Cardiac fibroblast (primary cell): Measurements from ENCODE around the gene NCKAP5.

Source experiments
- DNase-seq, 2 donors: peaks; one replicate each; pipeline versions ENCODE4 v3.0.0 to v3.0.0-alpha.2; 2010; ENCODE audit warnings: low read depth in 2 of 2
- H3K4me3 ChIP-seq, 2 donors: replicated peaks in 1 of 2; 1 replicate in 1 of 2; 2 replicates in 1 of 2; pipeline ENCODE4 v1.5.1; 2011; ENCODE audit warnings: low read depth in 2 of 2, low read length in 2 of 2, mild to moderate bottlenecking in 2 of 2, moderate library complexity in 1 of 2
- CTCF ChIP-seq: IDR thresholded peaks from one replicate; pipeline ENCODE4 v1.5.1; 2011; ENCODE audit warnings: low read depth, mild to moderate bottlenecking, low read length, inconsistent platforms

Gene NCKAP5

GRCh38 chr2:133603109-133603508, 34.8 kb upstream of the NCKAP5 start:
- no peak for TF ChIP-seq CTCF
- H3K4me3 ChIP-seq = no peak overlapping the region
- no peak for DNase-seq

DNA sequence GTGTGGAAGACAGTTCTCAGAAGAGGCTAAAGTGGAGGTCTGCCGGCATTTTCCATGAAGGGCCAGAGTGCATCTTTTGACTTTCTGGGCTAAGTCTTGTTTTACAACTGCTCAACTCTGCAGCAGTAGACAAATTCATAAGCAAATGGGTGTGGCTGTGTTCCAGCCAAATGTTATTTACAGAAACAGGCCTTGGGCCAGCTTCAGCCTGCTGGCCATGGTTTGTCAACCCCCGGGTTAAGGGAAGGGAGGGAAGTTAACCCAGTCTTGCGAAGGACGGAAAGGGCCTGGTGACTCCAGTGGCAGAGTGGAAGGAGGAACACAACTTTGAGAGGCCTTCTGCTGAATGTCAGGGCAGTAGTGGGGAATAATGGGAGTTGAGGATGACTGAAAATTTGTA, 34.3 kb upstream of the NCKAP5 start:
- no peak for TF ChIP-seq CTCF
- H3K4me3 ChIP-seq = no peak overlapping the region
- peak; percentile 23 to 34 for DNase-seq

DNA sequence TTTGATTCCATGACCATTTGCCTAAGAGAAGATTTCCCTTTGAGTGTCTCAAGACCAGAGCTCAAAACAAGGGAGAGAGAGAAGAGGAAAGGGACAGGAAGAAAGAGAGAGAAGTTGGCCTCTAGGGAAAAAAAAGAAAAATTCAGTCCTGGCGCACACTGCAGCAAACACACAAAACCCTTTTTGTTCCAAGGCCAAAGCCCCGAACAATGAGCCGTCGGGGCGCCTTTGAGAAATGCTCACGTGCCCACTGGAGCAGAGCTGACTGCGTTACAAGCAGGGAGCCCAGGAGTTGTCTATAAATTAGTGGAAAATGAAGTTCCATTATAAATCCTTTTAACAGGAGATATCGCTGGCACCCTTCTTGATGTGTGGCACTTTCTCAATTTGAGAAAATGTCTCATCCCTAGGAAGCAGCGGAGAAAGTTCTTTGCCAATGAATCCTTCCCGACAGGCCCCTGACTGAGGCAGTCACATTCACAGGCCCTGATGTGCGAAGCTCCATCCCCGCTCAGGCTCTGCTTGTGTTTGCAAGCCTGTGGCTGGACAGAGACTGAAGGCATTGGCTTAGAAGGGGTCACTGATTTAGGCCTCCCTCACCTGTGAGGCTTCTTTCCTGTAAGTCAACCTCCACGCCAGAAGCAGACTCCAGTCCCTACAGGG, 32.1 kb upstream of the NCKAP5 start:
- no peak overlapping the region for H3K4me3 ChIP-seq
- no peak for TF ChIP-seq CTCF
- no peak for DNase-seq

- H3K4me3 ChIP-seq = no peak overlapping the region
- no peak for TF ChIP-seq CTCF
- no peak for DNase-seq
Observed at GRCh38 chr2:133599811-133600210, 31.5 kb upstream of the NCKAP5 start.

GRCh38 chr2:133599211-133599803, 31.0 kb upstream of the NCKAP5 start:
- H3K4me3 ChIP-seq = no peak overlapping the region
- no peak for DNase-seq
- TF ChIP-seq CTCF = no peak

- no peak overlapping the region for H3K4me3 ChIP-seq
- no peak for TF ChIP-seq CTCF
- DNase-seq = no peak
Observed at GRCh38 chr2:133598769-133599168, 30.5 kb upstream of the NCKAP5 start.
